ACC112 (cell line): ENCODE results near the gene NACC1.

ENCODE experiments used
- H2AFZ ChIP-seq: fragments of 200-600 bp; sonication (generic); one replicate; pipeline ENCODE4 v1.6.0; 2017; ENCODE audit warnings: antibody characterized with exemption, low read length; ENCODE audit not compliant: unreplicated experiment
- H3K27ac ChIP-seq: fragments of 200-600 bp; sonication (generic); 2 replicates; pipeline ENCODE4 v1.5.1; 2014; ENCODE audit warnings: low read depth, mild to moderate bottlenecking, antibody characterized with exemption, low read length, moderate library complexity
- H3K27me3 ChIP-seq: fragments of 200-600 bp; sonication (generic); 2 replicates; pipeline ENCODE4 v1.6.1; 2014; ENCODE audit warnings: mild to moderate bottlenecking, antibody characterized with exemption, low read length, moderate library complexity, mixed read lengths; ENCODE audit not compliant: insufficient read depth
- H3K36me3 ChIP-seq: fragments of 200-600 bp; sonication (generic); 2 replicates; pipeline ENCODE4 v1.6.1; 2016; ENCODE audit warnings: mild to moderate bottlenecking, antibody characterized with exemption, low read length, moderate library complexity, mixed read lengths; ENCODE audit not compliant: insufficient read depth
- H3K4me1 ChIP-seq: fragments of 200-600 bp; sonication (generic); one replicate; pipeline ENCODE4 v1.6.1; 2016; ENCODE audit warnings: low read length, mixed read lengths; ENCODE audit not compliant: insufficient read depth, unreplicated experiment, control insufficient read depth
- H3K4me3 ChIP-seq: fragments of 200-600 bp; sonication (generic); 2 replicates; pipeline ENCODE4 v1.5.1; 2014; ENCODE audit warnings: mild to moderate bottlenecking, low read depth, low read length
- H3K79me2 ChIP-seq: fragments of 200-600 bp; sonication (generic); one replicate; pipeline ENCODE4 v1.6.0; 2016; ENCODE audit warnings: low read length; ENCODE audit not compliant: control insufficient read depth, unreplicated experiment, insufficient read depth

The NACC1 gene

DNA sequence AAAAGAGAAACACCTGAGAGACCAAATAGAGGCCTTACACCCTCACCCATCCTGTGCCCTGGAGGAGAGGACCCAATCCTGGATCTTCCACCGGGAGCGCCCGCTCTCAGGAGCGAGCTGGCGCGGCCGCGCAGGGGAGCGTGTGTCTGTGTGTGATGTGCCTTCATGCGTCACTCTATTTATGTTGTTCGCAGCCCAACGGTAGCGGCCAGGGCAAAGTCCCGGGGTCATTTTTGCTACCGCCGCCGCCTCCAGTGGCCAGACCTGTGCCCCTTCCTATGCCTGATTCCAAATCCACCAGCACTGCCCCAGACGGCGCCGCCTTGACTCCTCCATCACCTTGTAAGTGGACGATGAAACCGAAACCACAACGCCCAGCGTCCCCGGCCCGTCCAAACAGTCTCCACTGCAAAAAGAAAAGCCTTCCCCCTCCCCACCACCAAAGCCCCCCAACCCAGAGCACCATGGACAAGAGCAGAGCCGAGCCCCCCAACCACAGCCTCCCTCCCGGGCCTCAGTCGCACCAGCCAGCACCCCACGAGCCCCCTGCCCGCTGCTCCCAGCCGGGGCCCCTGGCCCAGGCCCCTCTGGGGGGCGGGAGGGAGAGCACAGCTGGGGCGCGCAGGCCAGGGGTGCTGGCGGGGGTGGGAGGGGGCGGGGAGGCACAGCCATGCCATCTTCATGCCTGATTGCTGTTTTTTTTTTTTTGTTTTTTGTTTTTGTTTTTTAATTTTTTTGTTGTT is 30.1 kb upstream of the NACC1 start:
- Histone ChIP-seq H2AFZ (no peak overlapping the region), H3K4me3 (no peak overlapping the region), H3K36me3 (no peaks in the 10 kb centered on the region), H3K27ac (no peak overlapping the region), H3K27me3 (no peaks in the 10 kb centered on the region), H3K79me2 (peaks cover 2% of the 10 kb centered on the region), H3K4me1 (peaks cover 9% of the 10 kb centered on the region)

DNA sequence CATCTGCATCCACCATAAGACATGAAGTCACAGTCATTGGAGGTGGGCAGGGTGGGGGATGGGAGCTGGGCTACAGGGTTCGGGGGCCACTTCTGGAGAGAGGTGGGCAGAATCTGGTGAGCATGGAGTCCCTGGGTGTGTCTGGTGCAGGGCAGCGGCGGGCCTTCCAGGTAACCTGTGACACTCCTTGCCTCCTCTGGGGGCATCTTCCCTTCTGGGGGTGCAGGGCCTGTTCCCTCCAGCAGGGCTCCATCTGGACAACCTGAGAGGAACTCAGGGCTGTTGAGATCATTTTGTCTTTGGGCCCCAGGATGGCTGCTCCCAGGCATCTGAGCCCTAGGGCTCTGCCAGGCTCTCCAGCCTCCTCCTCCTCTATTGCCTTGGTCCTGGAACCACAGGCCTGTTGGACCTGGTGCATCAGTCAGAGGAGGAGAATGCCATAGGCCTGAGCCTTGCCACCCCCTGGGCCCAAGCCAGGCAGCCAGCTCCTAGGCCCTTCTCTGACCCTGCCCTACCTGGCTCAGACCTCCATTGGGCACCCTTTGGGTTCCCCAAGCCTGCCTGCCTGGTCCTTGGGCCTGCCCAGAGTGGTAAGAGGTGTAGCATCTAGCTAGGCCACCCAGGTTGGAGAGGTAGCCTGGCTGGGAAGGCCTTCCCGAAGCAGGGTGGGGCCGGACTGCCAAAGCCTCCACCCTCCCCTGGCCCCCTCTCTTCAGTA is 28.8 kb upstream of the NACC1 start:
- no peaks in the 10 kb centered on the region for H3K27me3 ChIP-seq
- peaks cover 2% of the 10 kb centered on the region for H3K79me2 ChIP-seq
- no peak overlapping the region for H3K4me3 ChIP-seq
- no peaks in the 10 kb centered on the region for H3K36me3 ChIP-seq
- no peak overlapping the region for H3K27ac ChIP-seq
- no peak overlapping the region for H2AFZ ChIP-seq
- H3K4me1 ChIP-seq: peaks cover 9% of the 10 kb centered on the region

DNA sequence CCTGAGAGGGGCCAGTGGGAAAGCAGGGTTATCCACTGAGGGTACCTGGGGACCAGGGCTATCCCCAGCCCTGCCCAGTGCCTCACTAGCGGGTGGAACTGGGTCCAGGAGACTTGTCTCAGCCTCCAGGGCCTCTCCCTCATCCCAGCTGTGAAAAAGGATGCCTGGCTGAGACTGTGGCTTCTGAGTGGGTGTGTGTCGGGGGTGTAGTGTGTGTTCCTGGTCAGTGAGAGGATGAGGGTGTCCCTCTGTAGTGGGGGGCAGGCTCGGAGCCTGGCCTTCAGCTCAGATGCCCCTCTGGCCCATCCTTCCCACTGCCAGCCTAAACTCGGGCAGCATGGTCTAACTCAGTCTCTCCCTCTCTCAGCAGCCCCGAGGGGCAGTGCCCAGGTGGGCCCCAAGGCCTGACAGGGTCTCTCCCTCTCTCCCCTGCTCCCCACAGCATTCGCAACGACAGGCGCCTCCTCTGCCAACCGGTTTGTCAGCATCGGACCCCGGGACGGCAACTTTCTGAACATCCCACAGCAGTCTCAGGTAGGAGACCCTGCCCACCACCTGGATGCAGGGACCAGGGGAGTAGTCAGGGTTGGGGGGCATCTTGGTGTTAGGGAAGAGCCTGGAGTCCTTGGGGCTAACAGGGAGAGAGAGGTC is 28.1 kb upstream of the NACC1 start:
- Histone ChIP-seq H2AFZ (no peak overlapping the region), H3K27me3 (no peaks in the 10 kb centered on the region), H3K36me3 (no peaks in the 10 kb centered on the region), H3K4me1 (peaks cover 9% of the 10 kb centered on the region), H3K79me2 (peaks cover 2% of the 10 kb centered on the region), H3K27ac (no peak overlapping the region), H3K4me3 (no peak overlapping the region)

DNA sequence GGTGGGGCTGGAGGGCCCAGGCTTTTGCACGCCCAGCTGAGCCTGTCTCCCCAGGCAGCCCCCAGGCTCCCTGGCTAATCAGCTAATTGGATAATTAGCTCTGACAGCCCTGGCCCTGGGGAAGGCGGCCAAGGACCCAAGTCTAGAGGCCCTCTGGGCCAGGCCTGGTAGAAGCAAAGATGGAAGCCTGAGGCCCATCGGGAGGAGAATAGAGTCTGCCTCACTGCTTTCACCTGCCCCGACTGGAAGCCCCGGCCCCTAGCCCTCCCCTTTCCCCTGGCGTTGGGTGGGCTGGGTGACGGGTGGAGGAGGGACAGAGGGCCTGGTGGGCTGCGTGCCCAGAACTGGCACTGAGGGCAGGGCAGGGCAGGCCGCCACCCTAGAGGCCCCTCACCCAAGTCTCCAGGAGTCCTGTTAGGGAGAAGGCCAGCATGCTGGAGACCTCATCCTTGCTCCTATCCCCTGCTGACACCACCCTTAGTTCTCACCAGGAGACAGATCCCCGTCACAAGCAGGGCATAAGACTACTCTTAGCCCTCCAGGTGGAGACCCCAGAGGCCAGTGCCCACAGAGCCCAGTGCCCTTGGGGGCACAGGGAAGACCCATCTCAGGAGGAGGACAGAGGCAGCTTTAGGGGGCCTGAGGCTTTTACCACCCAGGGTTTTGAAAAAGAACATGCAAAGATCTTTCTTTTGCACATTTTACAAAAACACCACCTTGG is 27.4 kb upstream of the NACC1 start:
- Histone ChIP-seq H3K27ac (no peak overlapping the region), H3K4me3 (no peak overlapping the region), H3K36me3 (no peaks in the 10 kb centered on the region), H3K27me3 (no peaks in the 10 kb centered on the region), H3K4me1 (peaks cover 9% of the 10 kb centered on the region), H2AFZ (no peak overlapping the region), H3K79me2 (no peaks in the 10 kb centered on the region)

DNA sequence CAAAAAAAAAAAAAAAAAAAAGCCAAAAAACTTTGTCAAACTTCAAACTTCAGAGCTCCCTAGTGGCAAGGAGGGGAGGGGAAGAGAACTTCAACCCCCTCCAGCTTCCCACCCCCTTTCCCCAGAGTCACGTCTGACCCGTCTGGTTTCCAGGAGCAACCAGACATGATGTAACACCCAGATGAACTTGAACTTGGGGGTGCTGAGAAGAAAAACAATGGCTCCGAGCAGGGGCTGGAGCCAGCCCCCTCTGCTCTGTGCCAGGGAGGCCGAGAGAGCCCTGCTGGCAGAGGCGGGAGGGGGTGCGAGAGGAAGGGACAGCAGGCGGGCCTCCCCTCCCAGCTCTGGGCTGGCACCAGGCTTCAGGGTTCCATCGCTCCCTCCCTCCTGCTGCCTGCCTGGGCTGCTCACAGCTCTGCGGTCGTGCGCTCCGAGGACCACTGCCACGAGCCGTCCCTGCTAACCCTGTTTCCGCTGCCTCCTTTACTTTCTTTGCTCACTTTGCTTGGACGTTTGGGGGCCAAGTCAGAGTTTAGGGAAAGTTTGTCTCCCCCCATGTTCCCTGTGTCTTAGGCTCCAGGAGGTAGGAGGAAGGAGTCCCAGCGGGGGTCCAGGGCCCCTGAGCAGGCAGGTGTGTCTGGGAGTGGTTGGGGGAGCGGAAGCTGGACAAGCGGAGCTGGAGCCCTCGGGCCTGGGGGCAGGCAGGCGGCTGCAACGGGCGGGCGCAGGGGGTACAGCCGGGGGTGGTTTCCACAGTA is 26.5 kb upstream of the NACC1 start:
- no peaks in the 10 kb centered on the region for H3K27me3 ChIP-seq
- no peaks in the 10 kb centered on the region for H3K36me3 ChIP-seq
- no peak overlapping the region for H2AFZ ChIP-seq
- no peak overlapping the region for H3K4me3 ChIP-seq
- peaks cover 9% of the 10 kb centered on the region for H3K4me1 ChIP-seq
- no peak overlapping the region; the same call in 1 of the 2 replicates for H3K27ac ChIP-seq
- no peaks in the 10 kb centered on the region for H3K79me2 ChIP-seq

DNA sequence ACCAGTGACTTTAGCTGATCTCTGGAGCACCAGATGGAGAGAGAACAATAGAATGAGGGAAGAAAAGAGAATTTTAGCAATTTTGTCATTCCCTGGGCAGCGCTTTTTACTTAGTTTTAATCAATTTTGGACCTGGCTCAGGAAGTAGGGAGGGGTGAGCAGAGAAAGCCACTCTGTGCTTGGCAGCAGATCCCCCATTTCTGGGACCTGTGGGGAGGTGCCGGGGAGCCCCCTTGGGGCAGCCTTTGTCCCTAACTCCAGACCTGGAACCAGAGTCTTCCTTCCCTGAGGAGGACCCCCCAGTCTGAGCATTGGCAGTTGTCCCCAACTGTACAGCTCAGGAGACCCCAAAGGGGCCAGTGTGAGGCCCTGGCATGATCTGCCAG is 25.9 kb upstream of the NACC1 start:
- Histone ChIP-seq H2AFZ (no peak overlapping the region), H3K27ac (no peak overlapping the region), H3K36me3 (no peaks in the 10 kb centered on the region), H3K79me2 (no peaks in the 10 kb centered on the region), H3K4me3 (no peak overlapping the region), H3K4me1 (peaks cover 9% of the 10 kb centered on the region), H3K27me3 (no peaks in the 10 kb centered on the region)

DNA sequence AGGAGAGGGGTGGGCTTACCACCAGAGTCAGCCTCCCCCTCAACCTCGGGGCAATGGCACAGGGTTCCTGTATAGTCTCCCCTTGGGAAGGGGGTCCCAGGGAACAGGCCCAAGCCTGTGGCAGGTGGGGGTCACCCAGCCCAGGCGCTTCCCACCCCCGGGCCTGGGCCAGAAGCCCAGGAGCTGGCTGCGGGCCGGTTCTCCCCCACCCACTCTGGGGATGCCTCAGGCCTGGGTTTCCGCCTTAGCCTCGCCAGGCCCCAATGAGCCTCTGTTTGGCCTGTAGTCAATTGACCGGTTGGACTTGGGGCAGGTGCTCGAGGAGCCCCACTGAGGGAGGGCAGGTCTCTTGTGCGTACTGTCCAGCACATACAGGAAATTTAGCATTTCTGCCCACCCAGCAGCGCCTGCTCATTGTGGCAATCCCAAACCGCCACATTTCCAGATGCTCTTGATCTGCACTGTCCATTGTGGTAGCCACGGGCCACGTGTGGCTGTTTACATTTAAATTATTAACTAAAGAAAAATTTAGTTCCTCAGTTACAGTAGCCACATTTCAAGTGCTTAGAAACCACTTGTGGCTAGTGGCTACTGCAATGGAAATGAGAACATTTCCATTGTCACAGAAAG is 25.3 kb upstream of the NACC1 start:
- no peaks in the 10 kb centered on the region for H3K79me2 ChIP-seq
- no peak overlapping the region for H3K27ac ChIP-seq
- H3K36me3 ChIP-seq: no peaks in the 10 kb centered on the region
- peaks cover 9% of the 10 kb centered on the region for H3K4me1 ChIP-seq
- no peaks in the 10 kb centered on the region for H3K27me3 ChIP-seq
- no peak overlapping the region for H2AFZ ChIP-seq
- H3K4me3 ChIP-seq: no peak overlapping the region

DNA sequence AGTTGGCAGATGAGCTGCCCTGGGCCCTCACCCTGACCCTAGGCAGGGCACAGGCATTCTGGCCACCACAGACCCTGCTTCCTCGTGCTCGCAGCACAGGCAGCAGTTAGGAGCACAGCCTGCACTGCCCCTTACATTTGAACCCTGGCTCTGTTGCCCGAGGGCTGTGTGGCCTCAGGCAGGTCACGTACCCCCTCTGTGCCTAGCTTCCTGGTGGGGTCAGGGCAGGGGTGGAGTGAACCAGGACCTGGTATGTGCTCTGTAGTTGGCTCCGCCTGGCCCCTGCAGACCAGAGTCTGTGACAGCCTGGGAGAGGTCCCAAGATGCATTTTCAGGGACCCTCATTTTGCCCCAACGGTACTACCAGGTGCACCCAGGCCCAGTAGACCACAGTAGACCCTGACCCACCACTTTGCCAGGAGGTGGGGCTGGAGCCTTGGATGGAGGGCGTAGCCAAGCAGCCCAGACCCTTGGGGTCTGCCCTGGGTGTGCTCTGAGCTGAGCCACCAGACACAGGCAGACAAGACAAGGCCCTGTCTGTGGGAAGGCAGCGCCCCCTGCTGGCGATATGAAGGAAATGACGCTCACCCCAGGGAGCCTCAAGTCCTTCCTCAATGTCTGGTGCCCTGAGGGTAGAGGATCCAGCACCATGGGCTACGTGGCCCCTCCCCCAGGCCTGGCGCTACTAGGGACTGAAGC is 24.5 kb upstream of the NACC1 start:
- Histone ChIP-seq H3K79me2 (no peaks in the 10 kb centered on the region), H3K27ac (no peak overlapping the region), H2AFZ (no peak overlapping the region), H3K4me1 (peaks cover 9% of the 10 kb centered on the region), H3K36me3 (no peaks in the 10 kb centered on the region), H3K27me3 (no peaks in the 10 kb centered on the region), H3K4me3 (no peak overlapping the region)

DNA sequence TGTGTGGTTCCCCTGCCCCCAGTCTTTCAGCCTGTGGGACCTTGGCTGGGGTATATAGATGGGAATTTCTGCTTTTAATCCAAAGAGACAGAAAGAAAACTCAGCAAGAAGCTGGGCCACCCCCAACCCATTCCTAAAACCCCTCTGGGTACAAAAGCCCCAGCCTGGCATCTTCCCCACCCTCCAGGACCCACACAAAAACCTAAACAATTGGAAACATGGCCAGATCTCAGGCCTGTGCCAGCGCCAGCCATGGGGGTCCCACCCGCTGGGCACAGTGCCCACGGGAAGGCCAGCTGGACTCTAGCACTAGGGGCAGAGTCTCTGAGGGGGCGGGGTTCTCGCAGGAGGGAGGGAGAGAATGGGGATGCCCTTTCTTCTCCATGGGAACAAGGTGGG is 24.0 kb upstream of the NACC1 start:
- Histone ChIP-seq H3K4me3 (no peak overlapping the region), H3K36me3 (no peaks in the 10 kb centered on the region), H3K4me1 (peaks cover 9% of the 10 kb centered on the region), H3K27ac (no peak overlapping the region), H3K79me2 (no peaks in the 10 kb centered on the region), H3K27me3 (no peaks in the 10 kb centered on the region), H2AFZ (no peak overlapping the region)
